Loucy (cell line): ENCODE data around the gene PARP15.

Experiments used
- H2AFZ ChIP-seq: fragments of 200-600 bp; sonication (generic); 2 replicates; pipeline ENCODE4 v1.6.0; 2016; ENCODE audit warnings: antibody characterized with exemption, mild to moderate bottlenecking, low read length, moderate library complexity
- H3F3A ChIP-seq: fragments of 200-600 bp; 2 replicates; pipeline ENCODE4 v1.6.0; 2016; ENCODE audit warnings: antibody characterized with exemption, low read depth, mild to moderate bottlenecking
- H3K27me3 ChIP-seq: fragments of 200-600 bp; sonication (generic); 2 replicates; pipeline ENCODE4 v1.6.1; 2014; ENCODE audit warnings: low read length, mild to moderate bottlenecking; ENCODE audit not compliant: insufficient read depth, poor library complexity, severe bottlenecking
- H3K36me3 ChIP-seq: fragments of 200-600 bp; sonication (generic); 2 replicates; pipeline ENCODE4 v1.6.1; 2016; ENCODE audit warnings: low read length; ENCODE audit not compliant: insufficient read depth
- H3K4me1 ChIP-seq: fragments of 200-600 bp; sonication (generic); 2 replicates; pipeline ENCODE4 v1.5.1; 2014; ENCODE audit warnings: low read length, mild to moderate bottlenecking; ENCODE audit not compliant: insufficient read depth, poor library complexity, severe bottlenecking
- H3K4me2 ChIP-seq: fragments of 200-600 bp; sonication (generic); 2 replicates; pipeline ENCODE4 v1.6.0; 2014; ENCODE audit warnings: antibody characterized with exemption, low read length, low read depth, mild to moderate bottlenecking; ENCODE audit not compliant: poor library complexity, severe bottlenecking
- H3K4me3 ChIP-seq: fragments of 200-600 bp; sonication (generic); 2 replicates; pipeline ENCODE4 v1.5.1; 2014; ENCODE audit warnings: low read length, mild to moderate bottlenecking, mixed read lengths; ENCODE audit not compliant: poor library complexity, severe bottlenecking
- H3K79me2 ChIP-seq: fragments of 200-600 bp; sonication (generic); 2 replicates; pipeline ENCODE4 v1.6.1; 2014; ENCODE audit warnings: low read length; ENCODE audit not compliant: insufficient read depth
- H3K9ac ChIP-seq: fragments of 200-600 bp; sonication (generic); 2 replicates; pipeline ENCODE4 v1.6.0; 2014; ENCODE audit warnings: mild to moderate bottlenecking, low read depth, low read length, moderate library complexity; ENCODE audit not compliant: poor library complexity, severe bottlenecking
- H3K9me2 ChIP-seq: fragments of 200-600 bp; sonication (generic); replicated peaks from 2 replicates; pipeline ENCODE4 v1.6.1; 2016; ENCODE audit warnings: low read depth, low read length, mixed read lengths
- H3K9me3 ChIP-seq: fragments of 200-600 bp; sonication (generic); 2 replicates; pipeline ENCODE4 v1.6.1; 2014; ENCODE audit warnings: mild to moderate bottlenecking, antibody characterized with exemption, low read length, low read depth; ENCODE audit not compliant: insufficient read depth
- H4K20me1 ChIP-seq: fragments of 200-600 bp; sonication (generic); 2 replicates; pipeline ENCODE4 v1.6.0; 2014; ENCODE audit warnings: antibody characterized with exemption, low read length, mild to moderate bottlenecking; ENCODE audit not compliant: insufficient read depth, poor library complexity, severe bottlenecking
- CTCF ChIP-seq: fragments of 200-600 bp; sonication (generic); conservative IDR thresholded peaks from 2 replicates; pipeline ENCODE4 v1.5.1; 2014; ENCODE audit warnings: mild to moderate bottlenecking, antibody characterized with exemption, low read length
- EZH2phosphoT487 ChIP-seq: fragments of 200-600 bp; IDR thresholded peaks from 2 replicates; pipeline ENCODE4 v1.6.1; 2018; ENCODE audit warnings: antibody characterized with exemption, mild to moderate bottlenecking, moderate library complexity, borderline replicate concordance

PARP15 gene

DNA sequence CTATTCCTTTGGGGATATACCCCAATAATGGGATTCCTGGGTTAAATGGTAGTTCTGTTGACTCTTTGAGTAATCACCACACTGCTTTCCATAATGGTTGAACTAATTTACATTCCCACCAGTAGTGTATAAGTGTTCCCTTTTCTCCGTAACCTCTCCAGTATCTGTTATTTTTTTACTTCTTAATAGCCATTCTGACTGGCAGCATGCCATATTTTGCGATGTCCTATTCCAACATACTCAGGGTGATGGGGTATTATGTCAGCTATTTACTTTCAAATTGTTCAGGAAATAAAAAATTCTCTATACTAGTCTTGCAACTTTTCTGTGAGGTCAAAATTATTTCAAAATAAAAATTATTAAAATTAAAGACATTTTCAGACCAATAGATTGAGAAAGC is 94.1 kb downstream of the PARP15 start:
- Histone ChIP-seq H4K20me1 (no peaks in the 10 kb centered on the region), H3K4me3 (no peak overlapping the region), H3K9me2 (no peaks in the 10 kb centered on the region), H3F3A (no peaks in the 10 kb centered on the region), H3K36me3 (no peaks in the 10 kb centered on the region), H2AFZ (no peak overlapping the region), H3K4me2 (no peak overlapping the region), H3K27me3 (no peaks in the 10 kb centered on the region), H3K9ac (no peak overlapping the region), H3K4me1 (no peaks in the 10 kb centered on the region), H3K9me3 (no peaks in the 10 kb centered on the region), H3K79me2 (no peaks in the 10 kb centered on the region)
- TF ChIP-seq EZH2phosphoT487 (no peak), CTCF (no peak)

DNA sequence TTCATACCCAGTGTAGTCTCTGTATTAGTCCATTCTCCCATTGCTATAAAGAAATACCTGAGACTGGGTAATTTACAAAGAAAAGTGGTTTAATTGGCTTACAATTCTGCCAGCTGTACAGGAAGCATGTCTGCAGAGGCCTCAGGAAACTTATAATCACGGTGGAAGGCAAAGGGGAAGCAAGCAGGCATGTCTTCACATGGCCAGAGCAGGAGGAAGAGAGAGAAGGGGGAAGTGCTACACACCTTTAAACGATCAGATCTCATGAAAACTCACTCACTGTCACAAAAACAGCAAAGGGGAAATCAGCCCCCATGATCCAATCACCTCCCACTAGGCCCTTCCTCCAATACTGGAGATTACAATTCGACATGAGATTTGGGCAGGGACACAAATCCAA is 96.9 kb downstream of the PARP15 start:
- Histone ChIP-seq H3K4me3 (no peak overlapping the region), H3K9me2 (no peaks in the 10 kb centered on the region), H3F3A (no peaks in the 10 kb centered on the region), H3K4me2 (no peak overlapping the region), H2AFZ (no peak overlapping the region), H3K79me2 (no peaks in the 10 kb centered on the region), H3K4me1 (peaks cover 6% of the 10 kb centered on the region), H3K27me3 (no peaks in the 10 kb centered on the region), H3K36me3 (no peaks in the 10 kb centered on the region), H3K9me3 (no peaks in the 10 kb centered on the region), H4K20me1 (no peaks in the 10 kb centered on the region), H3K9ac (no peak overlapping the region)
- TF ChIP-seq EZH2phosphoT487, result no peak
- no peak for TF ChIP-seq CTCF

- TF ChIP-seq EZH2phosphoT487 (no peak), CTCF (no peak)
- Histone ChIP-seq H4K20me1 (no peaks in the 10 kb centered on the region), H3K9ac (no peak overlapping the region), H3F3A (no peaks in the 10 kb centered on the region), H3K9me3 (no peaks in the 10 kb centered on the region), H3K27me3 (no peaks in the 10 kb centered on the region), H3K4me2 (no peak overlapping the region), H3K79me2 (peaks cover 7% of the 10 kb centered on the region), H2AFZ (no peak overlapping the region), H3K4me3 (no peak overlapping the region), H3K9me2 (no peaks in the 10 kb centered on the region), H3K4me1 (peaks cover 22% of the 10 kb centered on the region), H3K36me3 (no peaks in the 10 kb centered on the region)
Measured at GRCh38 chr3:122676759-122677158, 99.3 kb downstream of the PARP15 start.
